Transverse colon (tissue), 4 donors: ENCODE results near the gene PCID2. TPM values are rescaled to one million over a fixed set of nuclear protein-coding genes. Genes with fewer than 3 reads are reported as not detected.

ENCODE experiments used
- DNase-seq: peaks from one replicate; pipeline ENCODE4 v3.0.0-alpha.2; 2019
- H3K27ac ChIP-seq, 4 donors: fragments of 200-600 bp; sonication (generic); 2 replicates each; pipeline ENCODE4 v1.5.1; 2016 to 2018; ENCODE audit warnings: inconsistent platforms in 4 of 4
- H3K27me3 ChIP-seq: fragments of 200-600 bp; sonication (generic); 2 replicates; pipeline ENCODE4 v1.5.1; 2017; ENCODE audit warnings: inconsistent platforms
- H3K36me3 ChIP-seq, 4 donors: fragments of 200-600 bp; sonication (generic); 2 replicates each; pipeline ENCODE4 v1.5.1; 2017 to 2019; ENCODE audit warnings: inconsistent platforms in 4 of 4
- H3K4me1 ChIP-seq, 4 donors: fragments of 200-600 bp; sonication (generic); 2 replicates each; pipeline ENCODE4 v1.5.1; 2017 to 2020; ENCODE audit warnings: inconsistent platforms in 4 of 4
- H3K4me3 ChIP-seq, 4 donors: fragments of 200-600 bp; sonication (generic); 1 replicate in 1 of 4; 2 replicates in 3 of 4; pipeline versions ENCODE4 v1.5.1 to v1.6.1; 2017 to 2019; ENCODE audit warnings: inconsistent platforms in 4 of 4
- H3K9me3 ChIP-seq, 2 donors: fragments of 200-600 bp; sonication (generic); 2 replicates each; pipeline ENCODE4 v1.5.1; 2017 to 2019; ENCODE audit warnings: inconsistent platforms in 2 of 2
- CTCF ChIP-seq, 5 experiments: fragments of 200-600 bp in 3 of 5; fragments of 450-650 bp in 2 of 5; sonication (generic) in 3 of 5; IDR thresholded peaks; 1 replicate in 2 of 5; 2 replicates in 3 of 5; pipeline ENCODE4 v1.5.1; 2016 to 2017; ENCODE audit warnings: antibody characterized with exemption in 5 of 5, inconsistent platforms in 3 of 5, mild to moderate bottlenecking in 2 of 5, moderate library complexity in 1 of 5
- EP300 ChIP-seq: sonication (generic); formaldehyde crosslinking; IDR thresholded peaks from one replicate; pipeline ENCODE4 v1.6.1; 2017; ENCODE audit warnings: antibody characterized with exemption, low read depth
- POLR2A ChIP-seq: fragments of 450-650 bp; IDR thresholded peaks from one replicate; pipeline ENCODE4 v1.6.1; 2016; ENCODE audit warnings: antibody characterized with exemption, mild to moderate bottlenecking, moderate library complexity
- POLR2AphosphoS5 ChIP-seq, 3 donors: sonication (generic); formaldehyde crosslinking; IDR thresholded peaks; one replicate each; pipeline ENCODE4 v1.6.1; 2016; ENCODE audit warnings: antibody characterized with exemption in 3 of 3
- WGBS, 2 donors: methylation state at CpG; one replicate each; pipeline ENCODE4 v1.1.5; 2018; ENCODE audit warnings: low coverage in 1 of 2; 5-methylcytosine and 5-hydroxymethylcytosine counted together
- in situ Hi-C, 4 donors: fragments of 200-750 bp; cut with MboI; loops; one replicate each; pipeline versions ENCODE4 v1.15.0 to v1.15.1; 2017; ENCODE audit warnings: low sequenced_read_pairs in 3 of 4, low pct_ligation_motif_present in 1 of 4, low pct_unique_long_range_greater_than_20kb in 1 of 4
- intact Hi-C: fragments of 100-400 bp; cut with DNase I; formaldehyde crosslinking; loops from one replicate; pipeline ENCODE4 v1.15.1; 2023; ENCODE audit warnings: low total_unique reads
- total RNA-seq, 4 donors: library from RNA; depleted of rRNA; stranded (reverse); fragments of >200 nt; gene quantifications; one replicate each; pipeline ENCODE4 v1.1.0, GENCODE V29; 2016

Gene PCID2
- total RNA-seq, 4 donors from 2014 or later: 13.1 to 87.6 (median 41.3) TPM

GRCh38 chr13:113223070-113223469 lies 14.6 kb upstream of the PCID2 start:
- no peak for DNase-seq
- in situ Hi-C loops: no loop called here
- H3K9me3 ChIP-seq: no peaks in the 10 kb centered on the region
- no peak overlapping the region for H3K4me3 ChIP-seq
- TF ChIP-seq POLR2A: no peak
- TF ChIP-seq POLR2AphosphoS5 (IDR thresholded peaks at IDR 0.05): no peak
- TF ChIP-seq EP300: no peak
- TF ChIP-seq CTCF (IDR thresholded peaks at IDR 0.05): no peak
- intact Hi-C loops: no loop called here
- H3K36me3 ChIP-seq: peaks cover 0 to 18% (median 7%) of the 10 kb centered on the region in 4 donors
- H3K4me1 ChIP-seq: peaks cover 0 to 11% (median 7%) of the 10 kb centered on the region in 4 donors
- no peak overlapping the region for H3K27ac ChIP-seq
- H3K27me3 ChIP-seq: no peaks in the 10 kb centered on the region
- 97 to 100% methylated on average over 7 of the region's 7 CpGs for WGBS, 2 donors

GRCh38 chr13:113220877-113221276 lies 12.4 kb upstream of the PCID2 start:
- Histone ChIP-seq H3K4me1 (peaks cover 8 to 25% (median 20%) of the 10 kb centered on the region in 4 donors), H3K9me3 (no peaks in the 10 kb centered on the region), H3K36me3 (peaks cover 0 to 12% (median 5%) of the 10 kb centered on the region in 4 donors), H3K27ac (no peak overlapping the region), H3K4me3 (no peak overlapping the region), H3K27me3 (no peaks in the 10 kb centered on the region)
- 95 to 100% methylated on average over 3 to 7 of the region's 7 CpGs for WGBS, 2 donors
- in situ Hi-C loops: no loop called here
- no peak for DNase-seq
- intact Hi-C loops: no loop called here
- no peak for TF ChIP-seq POLR2AphosphoS5 (IDR thresholded peaks at IDR 0.05)
- no peak for TF ChIP-seq CTCF (IDR thresholded peaks at IDR 0.05)
- TF ChIP-seq EP300: no peak
- no peak for TF ChIP-seq POLR2A

DNA sequence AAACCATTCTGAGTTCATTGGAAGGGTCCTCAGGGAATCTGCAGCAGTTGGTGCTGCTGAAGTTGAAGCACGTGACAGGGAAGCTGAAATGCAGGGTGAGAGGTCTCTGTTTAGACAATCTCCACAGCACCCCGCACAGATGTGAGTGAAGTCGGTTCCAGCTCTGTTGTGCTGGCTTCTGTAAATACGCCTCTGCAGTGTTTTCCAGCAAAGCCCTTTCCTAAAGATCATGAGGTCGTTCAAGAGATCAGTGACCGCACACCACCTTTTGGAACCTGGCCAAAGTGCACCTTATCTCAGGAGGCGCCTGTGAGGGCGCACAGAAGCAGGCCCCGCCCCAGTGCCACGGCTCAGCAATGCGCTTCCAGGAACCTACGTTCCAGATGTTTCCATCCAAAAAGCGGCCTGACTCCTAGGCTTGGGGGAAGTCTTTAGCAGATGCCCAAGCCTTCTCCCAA lies 11.7 kb upstream of the PCID2 start:
- no peak for TF ChIP-seq POLR2A
- TF ChIP-seq POLR2AphosphoS5 (IDR thresholded peaks at IDR 0.05): no peak
- TF ChIP-seq EP300: no peak
- TF ChIP-seq CTCF (IDR thresholded peaks at IDR 0.05): no peak
- peaks cover 8 to 30% (median 25%) of the 10 kb centered on the region in 4 donors for H3K4me1 ChIP-seq
- H3K27ac ChIP-seq: peak overlapping the region in 1 of 4 donors; percentile 29
- no peak overlapping the region for H3K4me3 ChIP-seq
- peaks cover 0 to 5% (median 1%) of the 10 kb centered on the region in 4 donors for H3K36me3 ChIP-seq
- H3K27me3 ChIP-seq: no peaks in the 10 kb centered on the region
- intact Hi-C loops (no loop called here), in situ Hi-C loops (no loop called here)
- no peaks in the 10 kb centered on the region for H3K9me3 ChIP-seq
- DNase-seq: peak; percentile 65
- WGBS, 2 donors: 44% methylated on average over 13 of the region's 13 CpGs; no CpG with 5 or more reads in 1 of the 2 donors

DNA sequence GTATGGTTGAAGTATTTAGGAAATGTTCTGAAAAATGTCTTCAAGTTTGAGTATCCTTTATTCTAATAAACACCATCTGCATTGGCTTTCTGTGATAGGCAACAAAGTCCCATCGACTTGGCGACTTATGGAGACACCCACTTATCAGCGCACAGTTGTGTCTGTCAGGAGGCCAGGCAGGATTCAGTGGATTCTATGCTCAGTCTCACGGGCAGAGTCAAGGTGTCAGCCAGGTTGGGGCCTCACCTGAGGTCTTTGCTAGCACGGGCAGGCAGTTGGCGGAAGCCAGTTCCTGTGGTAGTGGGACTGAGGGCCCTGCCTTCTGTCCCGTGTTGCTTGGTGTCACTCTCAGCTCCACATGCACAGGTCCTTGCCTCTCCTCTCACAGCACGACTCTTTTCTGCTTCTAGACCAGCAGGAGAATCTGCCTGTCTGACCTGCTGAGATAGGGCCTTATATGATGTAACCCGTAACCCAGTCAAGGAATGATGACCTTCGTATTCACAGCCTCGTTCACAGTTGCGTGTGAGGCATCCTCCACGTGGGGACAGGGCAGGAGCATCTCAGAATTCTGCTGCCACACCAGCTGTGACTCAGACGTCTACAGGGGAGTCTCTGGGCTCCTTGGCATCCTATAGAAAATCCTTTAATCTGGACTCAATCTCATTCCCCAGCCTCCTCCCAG lies 10.9 kb upstream of the PCID2 start:
- no peak overlapping the region for H3K4me3 ChIP-seq
- H3K27ac ChIP-seq: no peak overlapping the region
- H3K4me1 ChIP-seq: peaks cover 8 to 36% (median 27%) of the 10 kb centered on the region in 4 donors
- H3K36me3 ChIP-seq: no peaks in the 10 kb centered on the region
- in situ Hi-C loops (no loop called here), intact Hi-C loops (no loop called here)
- no peak for DNase-seq
- WGBS, 2 donors: 80 to 88% methylated on average over 1 to 14 of the region's 14 CpGs
- no peaks in the 10 kb centered on the region for H3K27me3 ChIP-seq
- H3K9me3 ChIP-seq: no peaks in the 10 kb centered on the region
- TF ChIP-seq CTCF (IDR thresholded peaks at IDR 0.05): no peak
- TF ChIP-seq POLR2A: no peak
- TF ChIP-seq POLR2AphosphoS5 (IDR thresholded peaks at IDR 0.05): no peak
- TF ChIP-seq EP300: no peak
